GM19238 (cell line): ENCODE results near the gene TUT1.

Experiments
- DNase-seq: peaks from one replicate; pipeline ENCODE4 v3.0.0; 2011; ENCODE audit warnings: low spot score; ENCODE audit not compliant: insufficient read length

The TUT1 gene

DNA sequence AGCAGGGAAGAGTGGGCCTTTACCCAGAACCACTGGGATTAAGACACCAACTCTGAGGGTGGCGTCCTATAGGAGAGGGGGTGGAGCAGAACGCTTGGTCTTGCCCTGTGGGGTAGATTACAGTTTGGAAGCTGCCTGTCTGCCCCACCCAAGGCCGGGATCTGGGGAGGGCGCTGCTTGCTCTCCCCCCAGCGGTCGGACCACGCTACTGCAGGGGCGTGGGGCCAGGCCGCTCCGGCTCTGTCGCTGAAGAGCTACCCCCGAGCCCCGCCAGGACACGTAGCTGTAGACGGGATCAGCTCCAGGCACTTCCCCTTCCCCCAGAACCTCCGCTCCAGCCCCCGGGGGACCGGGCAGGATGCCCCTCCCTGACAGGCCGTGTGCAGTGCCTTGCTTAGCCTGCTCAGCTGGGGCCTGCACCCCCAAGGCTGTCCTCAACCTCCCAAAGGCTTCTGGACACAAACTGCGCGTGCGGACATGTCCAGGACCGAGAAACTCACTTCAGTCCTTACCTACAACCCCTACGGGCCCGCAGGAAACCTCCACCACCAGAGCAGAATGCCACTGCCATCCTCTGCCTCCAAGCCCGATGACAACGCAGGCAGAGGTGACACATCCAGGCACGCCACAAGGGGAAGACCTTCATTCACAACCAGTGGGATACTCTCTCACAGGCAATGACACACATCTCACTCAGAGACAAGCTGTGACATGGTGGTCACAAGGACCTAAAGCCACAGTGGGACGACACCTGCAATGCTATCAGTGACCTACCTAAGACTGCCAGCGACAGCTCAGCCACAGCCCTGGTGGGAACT is 48.4 kb downstream of the TUT1 start:
- DNase-seq, result peak; percentile 68

GRCh38 chr11:62542111-62542745 is 49.1 kb downstream of the TUT1 start:
- DNase-seq, result no peak

- DNase-seq, result peak; percentile 59
Measured at GRCh38 chr11:62540804-62541701, 50.3 kb downstream of the TUT1 start.

DNA sequence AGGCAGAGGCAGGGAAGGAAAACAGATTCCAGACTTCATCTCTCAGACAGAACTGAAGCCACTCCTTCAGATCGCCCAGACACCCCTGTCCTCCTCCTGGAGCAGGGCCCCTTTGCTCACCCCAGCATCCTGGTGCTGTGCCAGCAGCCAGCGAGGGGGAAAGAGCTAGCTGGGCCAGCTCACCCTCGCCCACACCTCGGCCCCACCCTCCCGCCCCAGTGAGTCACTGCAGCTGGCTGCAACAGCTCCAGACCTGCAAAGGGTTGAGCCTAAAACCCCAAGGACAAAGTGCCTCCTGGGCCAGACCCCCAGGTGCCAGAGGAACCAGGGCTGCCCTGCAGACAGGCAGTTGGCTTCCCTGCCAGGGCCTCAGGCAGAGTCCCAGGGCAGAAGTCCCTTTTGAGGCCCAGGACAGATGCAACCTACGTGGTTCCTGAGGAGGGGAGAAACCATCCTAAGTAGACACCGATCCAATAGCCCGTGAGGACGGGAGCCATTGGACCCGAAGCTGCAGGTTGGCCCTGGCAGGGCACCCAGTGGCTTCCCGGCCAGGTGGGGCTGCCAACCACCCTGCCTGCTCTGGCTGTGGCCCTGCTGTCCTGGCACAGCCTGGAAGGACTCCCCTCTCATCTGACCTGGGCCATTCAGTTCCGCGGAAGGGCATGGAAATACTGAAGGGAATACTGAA is 51.9 kb downstream of the TUT1 start:
- DNase-seq, result no peak

DNA sequence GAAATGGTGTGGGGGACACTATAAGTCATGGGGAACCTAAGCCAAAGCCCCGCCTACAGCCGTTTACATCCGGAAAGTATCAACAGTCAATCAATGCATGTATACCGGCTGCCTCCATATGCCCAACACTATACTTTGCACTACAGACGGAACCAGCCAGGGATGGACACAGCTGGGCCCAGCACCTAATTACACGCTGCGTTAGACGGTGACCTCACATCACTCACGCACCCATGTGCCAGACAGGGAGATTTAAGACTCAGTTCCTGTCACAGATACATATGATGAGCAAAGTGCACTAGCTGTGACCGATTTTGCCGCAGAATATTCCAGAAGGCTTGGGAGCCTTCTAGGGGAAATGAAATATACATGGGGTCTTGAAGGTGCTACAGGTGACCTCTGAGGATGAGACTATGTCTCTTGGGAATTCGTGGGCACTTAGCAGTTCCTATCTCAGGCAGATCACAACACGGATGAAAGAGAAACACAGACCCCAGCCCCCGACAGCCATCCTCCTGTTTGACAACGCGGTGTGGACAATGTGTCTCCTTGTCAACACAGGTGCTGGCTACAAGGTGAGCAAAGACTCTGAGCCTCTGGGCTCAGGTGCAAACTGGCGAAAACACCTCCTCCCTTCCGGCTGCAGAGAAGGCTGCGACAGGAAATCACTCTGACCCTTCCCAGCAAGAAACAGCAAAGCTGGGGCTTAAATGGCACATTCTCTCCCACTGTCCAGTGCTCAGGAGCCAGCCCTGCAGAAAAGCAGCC is 52.7 kb downstream of the TUT1 start:
- DNase-seq, result no peak

GRCh38 chr11:62536301-62536957 is 54.9 kb downstream of the TUT1 start:
- no peak for DNase-seq

DNA sequence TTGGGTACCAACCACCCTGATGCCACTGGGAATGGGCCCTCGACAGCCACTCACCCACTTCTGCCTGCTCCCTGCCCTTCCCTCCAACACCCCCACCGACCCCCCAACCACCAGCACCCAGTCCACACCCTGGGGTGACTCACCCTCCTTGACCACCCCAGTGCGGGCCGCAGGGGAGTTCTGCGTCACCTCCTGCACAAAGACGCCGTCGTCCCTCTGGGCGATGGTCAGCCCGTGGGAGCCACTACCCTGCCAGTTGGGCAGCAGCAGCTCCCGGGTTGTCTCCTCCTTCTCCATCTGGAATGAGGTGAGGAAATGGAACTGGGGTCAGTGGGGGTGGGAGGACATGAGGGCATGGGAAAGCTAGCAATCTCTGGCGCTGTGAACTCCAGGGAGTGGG is 55.5 kb downstream of the TUT1 start:
- DNase-seq, result no peak

GRCh38 chr11:62534779-62535545 is 56.4 kb downstream of the TUT1 start:
- DNase-seq, result no peak

DNA sequence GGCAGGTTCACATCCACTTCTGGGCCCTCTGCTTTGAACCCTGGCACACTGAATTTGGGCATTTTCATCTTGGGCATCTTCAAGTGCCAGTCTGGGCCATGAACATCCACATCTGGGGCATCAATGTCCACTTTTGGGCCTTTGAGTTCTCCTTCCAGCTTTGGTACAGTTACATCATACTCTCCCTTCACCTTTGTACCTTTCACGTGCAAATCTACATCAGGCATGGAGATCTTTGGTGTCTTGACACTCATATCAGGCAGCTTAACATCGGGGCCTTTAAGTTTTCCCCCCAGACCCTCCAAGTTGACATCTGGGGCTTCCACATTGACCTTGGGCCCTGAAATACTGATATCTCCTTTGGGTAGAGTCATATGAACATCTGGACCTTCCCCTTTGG is 59.2 kb downstream of the TUT1 start:
- no peak for DNase-seq
